HepG2 (cell line): ENCODE measurements around the gene PRDX5. TPM values are rescaled to one million over a fixed set of nuclear protein-coding genes. Genes with fewer than 3 reads are reported as not detected.

Experiments
- ARNTL ChIP-seq: sonication (generic); formaldehyde crosslinking; IDR thresholded peaks from 2 replicates; pipeline ENCODE4 v1.4.0; 2020; ENCODE audit warnings: mild to moderate bottlenecking, missing genetic modification reagents
- CEBPG ChIP-seq: IDR thresholded peaks from 2 replicates; pipeline ENCODE4 v1.6.1; 2016
- CHD4 ChIP-seq: fragments of 200-600 bp; sonication (generic); IDR thresholded peaks from 2 replicates; pipeline ENCODE4 v1.7.0; 2017; ENCODE audit warnings: mild to moderate bottlenecking, low read length, borderline replicate concordance
- DNMT1 ChIP-seq: sonication (generic); formaldehyde crosslinking; IDR thresholded peaks from 2 replicates; pipeline ENCODE4 v1.5.1; 2020; ENCODE audit warnings: mild to moderate bottlenecking, missing genetic modification reagents
- GZF1 ChIP-seq: sonication (generic); formaldehyde crosslinking; IDR thresholded peaks from 2 replicates; pipeline ENCODE4 v1.5.1; 2020; ENCODE audit warnings: mild to moderate bottlenecking, missing genetic modification reagents
- HOXA5 ChIP-seq: sonication (generic); formaldehyde crosslinking; IDR thresholded peaks from 2 replicates; pipeline ENCODE4 v1.4.0; 2020; ENCODE audit warnings: missing genetic modification reagents
- IRX3 ChIP-seq: sonication (generic); formaldehyde crosslinking; IDR thresholded peaks from 2 replicates; pipeline ENCODE4 v1.8.1; 2023; ENCODE audit warnings: mild to moderate bottlenecking, low read depth, missing genetic modification reagents, borderline replicate concordance
- ISX ChIP-seq: sonication (generic); formaldehyde crosslinking; conservative IDR thresholded peaks from 2 replicates; pipeline ENCODE4 v1.5.0; 2020; ENCODE audit warnings: missing genetic modification reagents
- MAZ ChIP-seq, 2 experiments: sonication (generic) in 1 of 2; formaldehyde crosslinking in 1 of 2; IDR thresholded peaks; 2 replicates each; pipeline versions ENCODE4 v1.5.0 to v1.6.1; 2012 to 2020; ENCODE audit warnings: low read depth in 2 of 2, mild to moderate bottlenecking in 2 of 2, borderline replicate concordance in 1 of 2, improper control_type of control experiment in 1 of 2, low read length in 1 of 2, missing genetic modification reagents in 1 of 2, moderate library complexity in 1 of 2
- MBNL3 ChIP-seq: fragments of 250-450 bp; sonication (Bioruptor Pico); conservative IDR thresholded peaks from 2 replicates; pipeline ENCODE4 v1.8.0; 2022; ENCODE audit warnings: mild to moderate bottlenecking, inconsistent platforms
- PHF8 ChIP-seq: sonication (generic); formaldehyde crosslinking; IDR thresholded peaks from 2 replicates; pipeline ENCODE4 v1.5.0; 2020; ENCODE audit warnings: missing genetic modification reagents
- POLR2AphosphoS5 ChIP-seq: IDR thresholded peaks from 2 replicates; pipeline ENCODE4 v1.6.1; 2012; ENCODE audit warnings: low read depth, low read length
- SRY ChIP-seq: sonication (generic); formaldehyde crosslinking; IDR thresholded peaks from 2 replicates; pipeline ENCODE4 v1.8.0; 2022; ENCODE audit warnings: mild to moderate bottlenecking, missing genetic modification reagents
- ZEB1 ChIP-seq: IDR thresholded peaks from 2 replicates; pipeline ENCODE4 v1.6.1; 2012; ENCODE audit warnings: mild to moderate bottlenecking, low read depth, inconsistent platforms; ENCODE audit not compliant: insufficient replicate concordance
- ZNF10 ChIP-seq: sonication (generic); formaldehyde crosslinking; IDR thresholded peaks from 2 replicates; pipeline ENCODE4 v1.4.0; 2020; ENCODE audit warnings: mild to moderate bottlenecking, low read depth, missing genetic modification reagents, borderline replicate concordance
- ZNF296 ChIP-seq: sonication (generic); formaldehyde crosslinking; conservative IDR thresholded peaks from 2 replicates; pipeline ENCODE4 v1.5.0; 2020; ENCODE audit warnings: mild to moderate bottlenecking, missing genetic modification reagents
- polyA plus RNA-seq, 8 experiments: library from polyadenylated mRNA; depleted of rRNA in 3 of 8; stranded (reverse) in 7 of 8; unstranded in 1 of 8; fragments of >200 nt; fragmentation: Illumina TruSeq in 4 of 8; extraction: Trizol in 4 of 8; gene quantifications; 2 replicates each; pipeline versions ENCODE4 v1.2.1 to v1.2.3, GENCODE V29; 2011 to 2016; ENCODE audit warnings: low read depth in 4 of 8, missing spikeins in 1 of 8, mixed read lengths in 1 of 8; ENCODE audit not compliant: insufficient read depth in 1 of 8
- total RNA-seq, 5 experiments: library from RNA; depleted of rRNA; stranded (reverse); fragments of >200 nt; fragmentation: Illumina TruSeq; extraction: Trizol; gene quantifications; 2 replicates each; pipeline ENCODE4 v1.2.3, GENCODE V29; 2016; ENCODE audit warnings: low read depth in 1 of 5
- TF ChIP-seq, protein P1 (sequence below): sonication (generic); formaldehyde crosslinking; IDR thresholded peaks from 2 replicates; pipeline ENCODE4 v1.4.0; 2020; ENCODE audit warnings: missing genetic modification reagents
- TF ChIP-seq, protein P2 (sequence below): sonication (generic); formaldehyde crosslinking; IDR thresholded peaks from 2 replicates; pipeline ENCODE4 v1.4.0; 2020; ENCODE audit warnings: missing genetic modification reagents, low read depth, mild to moderate bottlenecking, borderline replicate concordance
- TF ChIP-seq, protein P3 (sequence below): conservative IDR thresholded peaks from 2 replicates; pipeline ENCODE4 v1.6.1; 2018; ENCODE audit warnings: missing genetic modification reagents
- TF ChIP-seq, protein P4 (sequence below): sonication (generic); formaldehyde crosslinking; IDR thresholded peaks from 2 replicates; pipeline ENCODE4 v1.5.0; 2020; ENCODE audit warnings: missing genetic modification reagents

The PRDX5 gene
- total and polyA plus RNA-seq, 2 of the 13 experiments (the other 11 are each of a cell fraction or from before 2014, with no cell fraction given): 215 to 311 TPM

DNA sequence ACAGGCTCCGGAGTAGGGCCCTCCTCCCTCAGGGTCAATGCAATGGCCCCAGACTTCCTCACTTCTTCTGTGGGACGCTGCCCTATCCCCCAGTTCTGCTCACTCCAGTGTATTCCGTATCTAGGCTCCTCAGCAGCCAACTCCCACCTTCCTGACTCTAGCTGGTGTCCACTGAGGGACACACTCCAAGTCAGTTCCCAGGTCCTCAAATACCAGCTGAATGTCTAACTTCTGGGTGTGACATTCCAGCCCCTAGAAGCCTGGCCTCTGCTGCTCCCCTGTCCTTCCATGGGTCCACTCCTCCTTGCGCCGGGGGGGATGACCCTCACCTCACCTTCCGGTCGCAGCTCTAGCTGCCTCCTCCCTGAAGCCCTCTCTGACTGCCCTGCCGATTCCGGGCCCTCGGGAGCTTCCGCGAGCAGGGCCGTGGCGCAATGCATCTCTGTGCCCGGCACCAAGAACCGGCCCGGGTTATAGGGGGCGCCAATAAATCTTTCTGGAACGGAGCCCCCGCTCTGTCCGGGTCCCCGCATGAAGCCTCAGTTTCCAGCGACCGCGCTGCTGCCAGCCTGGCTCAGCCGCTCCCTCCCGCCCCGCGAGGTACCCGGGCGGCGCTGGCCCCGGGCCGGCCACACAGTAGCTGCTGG lies 48.9 kb upstream of the PRDX5 start (continued):
- TF ChIP-seq IRX3 (CRISPR knock-in tag) (no peak), ZEB1 (no peak), ZNF10 (CRISPR knock-in tag) (no peak), ARNTL (no peak), MAZ (IDR thresholded peaks at IDR 0.05; ENCODE audit: borderline replicate concordance, low read depth, low read length) (peak; percentile 51; the same call in 1 of the 2 replicates), MAZ (CRISPR knock-in tag; IDR thresholded peaks at IDR 0.05; ENCODE audit: low read depth) (no peak; the same call in 1 of the 2 replicates), SRY (CRISPR knock-in tag) (no peak), ISX (CRISPR knock-in tag) (no peak), POLR2AphosphoS5 (no peak), CHD4 (no peak), DNMT1 (CRISPR knock-in tag) (no peak), ZNF296 (CRISPR knock-in tag) (no peak), GZF1 (CRISPR knock-in tag) (no peak), MBNL3 (CRISPR knock-in tag) (no peak), HOXA5 (CRISPR knock-in tag) (no peak), CEBPG (peak; percentile 45), PHF8 (CRISPR knock-in tag) (0 out of 2 replicates have a peak, but pooled peaks have one; percentile 47)
- TF ChIP-seq, protein P1, sequence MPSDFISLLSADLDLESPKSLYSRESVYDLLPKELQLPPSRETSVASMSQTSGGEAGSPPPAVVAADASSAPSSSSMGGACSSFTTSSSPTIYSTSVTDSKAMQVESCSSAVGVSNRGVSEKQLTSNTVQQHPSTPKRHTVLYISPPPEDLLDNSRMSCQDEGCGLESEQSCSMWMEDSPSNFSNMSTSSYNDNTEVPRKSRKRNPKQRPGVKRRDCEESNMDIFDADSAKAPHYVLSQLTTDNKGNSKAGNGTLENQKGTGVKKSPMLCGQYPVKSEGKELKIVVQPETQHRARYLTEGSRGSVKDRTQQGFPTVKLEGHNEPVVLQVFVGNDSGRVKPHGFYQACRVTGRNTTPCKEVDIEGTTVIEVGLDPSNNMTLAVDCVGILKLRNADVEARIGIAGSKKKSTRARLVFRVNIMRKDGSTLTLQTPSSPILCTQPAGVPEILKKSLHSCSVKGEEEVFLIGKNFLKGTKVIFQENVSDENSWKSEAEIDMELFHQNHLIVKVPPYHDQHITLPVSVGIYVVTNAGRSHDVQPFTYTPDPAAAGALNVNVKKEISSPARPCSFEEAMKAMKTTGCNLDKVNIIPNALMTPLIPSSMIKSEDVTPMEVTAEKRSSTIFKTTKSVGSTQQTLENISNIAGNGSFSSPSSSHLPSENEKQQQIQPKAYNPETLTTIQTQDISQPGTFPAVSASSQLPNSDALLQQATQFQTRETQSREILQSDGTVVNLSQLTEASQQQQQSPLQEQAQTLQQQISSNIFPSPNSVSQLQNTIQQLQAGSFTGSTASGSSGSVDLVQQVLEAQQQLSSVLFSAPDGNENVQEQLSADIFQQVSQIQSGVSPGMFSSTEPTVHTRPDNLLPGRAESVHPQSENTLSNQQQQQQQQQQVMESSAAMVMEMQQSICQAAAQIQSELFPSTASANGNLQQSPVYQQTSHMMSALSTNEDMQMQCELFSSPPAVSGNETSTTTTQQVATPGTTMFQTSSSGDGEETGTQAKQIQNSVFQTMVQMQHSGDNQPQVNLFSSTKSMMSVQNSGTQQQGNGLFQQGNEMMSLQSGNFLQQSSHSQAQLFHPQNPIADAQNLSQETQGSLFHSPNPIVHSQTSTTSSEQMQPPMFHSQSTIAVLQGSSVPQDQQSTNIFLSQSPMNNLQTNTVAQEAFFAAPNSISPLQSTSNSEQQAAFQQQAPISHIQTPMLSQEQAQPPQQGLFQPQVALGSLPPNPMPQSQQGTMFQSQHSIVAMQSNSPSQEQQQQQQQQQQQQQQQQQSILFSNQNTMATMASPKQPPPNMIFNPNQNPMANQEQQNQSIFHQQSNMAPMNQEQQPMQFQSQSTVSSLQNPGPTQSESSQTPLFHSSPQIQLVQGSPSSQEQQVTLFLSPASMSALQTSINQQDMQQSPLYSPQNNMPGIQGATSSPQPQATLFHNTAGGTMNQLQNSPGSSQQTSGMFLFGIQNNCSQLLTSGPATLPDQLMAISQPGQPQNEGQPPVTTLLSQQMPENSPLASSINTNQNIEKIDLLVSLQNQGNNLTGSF (CRISPR knock-in tag): no peak
- TF ChIP-seq, protein P2, sequence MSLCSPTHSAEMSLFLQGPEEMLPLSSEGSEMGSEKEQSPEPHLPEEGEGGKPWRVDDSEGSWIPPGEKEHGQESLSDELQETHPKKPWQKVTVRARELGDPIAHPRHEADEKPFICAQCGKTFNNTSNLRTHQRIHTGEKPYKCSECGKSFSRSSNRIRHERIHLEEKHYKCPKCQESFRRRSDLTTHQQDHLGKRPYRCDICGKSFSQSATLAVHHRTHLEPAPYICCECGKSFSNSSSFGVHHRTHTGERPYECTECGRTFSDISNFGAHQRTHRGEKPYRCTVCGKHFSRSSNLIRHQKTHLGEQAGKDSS (CRISPR knock-in tag): no peak
- TF ChIP-seq, protein P3, sequence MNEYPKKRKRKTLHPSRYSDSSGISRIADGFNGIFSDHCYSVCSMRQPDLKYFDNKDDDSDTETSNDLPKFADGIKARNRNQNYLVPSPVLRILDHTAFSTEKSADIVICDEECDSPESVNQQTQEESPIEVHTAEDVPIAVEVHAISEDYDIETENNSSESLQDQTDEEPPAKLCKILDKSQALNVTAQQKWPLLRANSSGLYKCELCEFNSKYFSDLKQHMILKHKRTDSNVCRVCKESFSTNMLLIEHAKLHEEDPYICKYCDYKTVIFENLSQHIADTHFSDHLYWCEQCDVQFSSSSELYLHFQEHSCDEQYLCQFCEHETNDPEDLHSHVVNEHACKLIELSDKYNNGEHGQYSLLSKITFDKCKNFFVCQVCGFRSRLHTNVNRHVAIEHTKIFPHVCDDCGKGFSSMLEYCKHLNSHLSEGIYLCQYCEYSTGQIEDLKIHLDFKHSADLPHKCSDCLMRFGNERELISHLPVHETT: no peak
- TF ChIP-seq, protein P4, sequence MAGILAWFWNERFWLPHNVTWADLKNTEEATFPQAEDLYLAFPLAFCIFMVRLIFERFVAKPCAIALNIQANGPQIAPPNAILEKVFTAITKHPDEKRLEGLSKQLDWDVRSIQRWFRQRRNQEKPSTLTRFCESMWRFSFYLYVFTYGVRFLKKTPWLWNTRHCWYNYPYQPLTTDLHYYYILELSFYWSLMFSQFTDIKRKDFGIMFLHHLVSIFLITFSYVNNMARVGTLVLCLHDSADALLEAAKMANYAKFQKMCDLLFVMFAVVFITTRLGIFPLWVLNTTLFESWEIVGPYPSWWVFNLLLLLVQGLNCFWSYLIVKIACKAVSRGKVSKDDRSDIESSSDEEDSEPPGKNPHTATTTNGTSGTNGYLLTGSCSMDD (CRISPR knock-in tag): no peak
